OCI-LY7 (cell line): Measurements from ENCODE around the gene CLDN24. TPM values are rescaled to one million over a fixed set of nuclear protein-coding genes. Genes with fewer than 3 reads are reported as not detected.

Experiments used
- total RNA-seq, 2 experiments: library from RNA; depleted of rRNA in 1 of 2; stranded (reverse); fragments of >200 nt in 1 of 2; shearing (Covaris generic) in 1 of 2; gene quantifications; 2 replicates each; pipeline ENCODE4 v1.2.3, GENCODE V29; 2014 to 2022

CLDN24 gene
- total RNA-seq, 2 experiments from 2014 or later, result not detected

Other genes starting within 250 kb of the CLDN24 start
- not detected in 2 replicates for gene WWC2, start 223.2 kb downstream of the CLDN24 start, total RNA-seq (2014; rRNA removed; shearing (Covaris generic))
- not detected in 2 replicates for gene WWC2, start 223.2 kb downstream of the CLDN24 start, total RNA-seq (2022)
- gene CLDN22, start 2.1 kb downstream of the CLDN24 start, total RNA-seq (2014; rRNA removed; shearing (Covaris generic)), result not detected in 2 replicates
- gene CLDN22, start 2.1 kb downstream of the CLDN24 start, total RNA-seq (2022), result not detected in 2 replicates
- gene CDKN2AIP, start 122.2 kb upstream of the CLDN24 start, total RNA-seq (2014; rRNA removed; shearing (Covaris generic)), result 32.3 and 36.3 TPM in 2 replicates
- gene CDKN2AIP, start 122.2 kb upstream of the CLDN24 start, total RNA-seq (2022), result 31.2 and 33.9 TPM in 2 replicates
- gene ING2, start 182.6 kb upstream of the CLDN24 start, total RNA-seq (2014; rRNA removed; shearing (Covaris generic)), result 23.3 and 27.0 TPM in 2 replicates
- gene ING2, start 182.6 kb upstream of the CLDN24 start, total RNA-seq (2022), result 25.9 and 26.0 TPM in 2 replicates